HG03521 (cell line): ENCODE results near the gene HS6ST1.

Experiments
- ATAC-seq: cut with Tn5 transposase; IDR thresholded peaks from one replicate; pipeline ENCODE4 v1.9.1; 2021; ENCODE audit warnings: mild to moderate bottlenecking, moderate library complexity; ENCODE audit not compliant: unreplicated experiment

The HS6ST1 gene

GRCh38 chr2:128249555-128249954, 69.1 kb downstream of the HS6ST1 start:
- no peak for ATAC-seq

GRCh38 chr2:128245813-128246212, 72.9 kb downstream of the HS6ST1 start:
- no peak for ATAC-seq

- no peak for ATAC-seq
Observed at GRCh38 chr2:128241896-128242295, 76.8 kb downstream of the HS6ST1 start.

GRCh38 chr2:128237911-128238697, 80.6 kb downstream of the HS6ST1 start:
- ATAC-seq = no peak

GRCh38 chr2:128237081-128237534, 81.6 kb downstream of the HS6ST1 start:
- no peak for ATAC-seq

- no peak for ATAC-seq
Observed at GRCh38 chr2:128236491-128237035, 82.1 kb downstream of the HS6ST1 start.

GRCh38 chr2:128235581-128235980, 83.1 kb downstream of the HS6ST1 start:
- no peak for ATAC-seq

- ATAC-seq = no peak
Observed at GRCh38 chr2:128234613-128235012, 84.1 kb downstream of the HS6ST1 start.

GRCh38 chr2:128233790-128234395, 84.8 kb downstream of the HS6ST1 start:
- no peak for ATAC-seq

GRCh38 chr2:128232965-128233789, 85.5 kb downstream of the HS6ST1 start:
- ATAC-seq = peak; percentile 98

GRCh38 chr2:128228894-128229293, 89.8 kb downstream of the HS6ST1 start:
- no peak for ATAC-seq

- no peak for ATAC-seq
Observed at GRCh38 chr2:128227862-128228261, 90.8 kb downstream of the HS6ST1 start.

GRCh38 chr2:128219891-128220290, 98.8 kb downstream of the HS6ST1 start:
- ATAC-seq = no peak

- no peak for ATAC-seq
Observed at GRCh38 chr2:128217671-128218070, 101.0 kb downstream of the HS6ST1 start.

- ATAC-seq = no peak
Observed at GRCh38 chr2:128215897-128216642, 102.6 kb downstream of the HS6ST1 start.
